H1 (cell line): ENCODE data around the gene SLC39A10. TPM values are rescaled to one million over a fixed set of nuclear protein-coding genes. Genes with fewer than 3 reads are reported as not detected.

Source experiments
- MAFK ChIP-seq: IDR thresholded peaks from 2 replicates; pipeline ENCODE4 v1.6.1; 2012; ENCODE audit warnings: low read depth, mild to moderate bottlenecking, improper control_type of control experiment, low read length
- YY1 ChIP-seq: IDR thresholded peaks from 2 replicates; pipeline ENCODE4 v1.6.1; 2011; ENCODE audit warnings: low read depth, mild to moderate bottlenecking, low read length
- polyA plus RNA-seq, 7 experiments: library from polyadenylated mRNA; depleted of rRNA in 3 of 7; stranded (reverse) in 5 of 7; unstranded in 2 of 7; fragments of >200 nt in 5 of 7; fragments of 200-250 nt in 2 of 7; gene quantifications; 1 replicate in 5 of 7; 2 replicates in 1 of 7; 4 replicates in 1 of 7; pipeline versions ENCODE4 v1.2.1 to v1.2.3, GENCODE V29; 2011 to 2013; ENCODE audit warnings: missing spikeins in 2 of 7, mixed read lengths in 2 of 7
- total RNA-seq: library from RNA; stranded (reverse); fragmentation: NEBNext Ultra II Directional; extraction: Animal tissue kit (Norgen Biotek cat#: 25700); gene quantifications from 2 replicates; pipeline ENCODE4 v1.2.1, GENCODE V29; 2021
- TF ChIP-seq, protein P1 (sequence below): fragments of 300-600 bp; sonication (generic); IDR thresholded peaks from 2 replicates; pipeline ENCODE4 v1.7.1; 2012; ENCODE audit warnings: low read length, moderate library complexity, mild to moderate bottlenecking, inconsistent platforms; ENCODE audit not compliant: insufficient replicate concordance

The SLC39A10 gene
- total and polyA plus RNA-seq, 2 of the 8 experiments (the other 6 are each of a cell fraction or from before 2014, with no cell fraction given) = 68.1 to 234 TPM

DNA sequence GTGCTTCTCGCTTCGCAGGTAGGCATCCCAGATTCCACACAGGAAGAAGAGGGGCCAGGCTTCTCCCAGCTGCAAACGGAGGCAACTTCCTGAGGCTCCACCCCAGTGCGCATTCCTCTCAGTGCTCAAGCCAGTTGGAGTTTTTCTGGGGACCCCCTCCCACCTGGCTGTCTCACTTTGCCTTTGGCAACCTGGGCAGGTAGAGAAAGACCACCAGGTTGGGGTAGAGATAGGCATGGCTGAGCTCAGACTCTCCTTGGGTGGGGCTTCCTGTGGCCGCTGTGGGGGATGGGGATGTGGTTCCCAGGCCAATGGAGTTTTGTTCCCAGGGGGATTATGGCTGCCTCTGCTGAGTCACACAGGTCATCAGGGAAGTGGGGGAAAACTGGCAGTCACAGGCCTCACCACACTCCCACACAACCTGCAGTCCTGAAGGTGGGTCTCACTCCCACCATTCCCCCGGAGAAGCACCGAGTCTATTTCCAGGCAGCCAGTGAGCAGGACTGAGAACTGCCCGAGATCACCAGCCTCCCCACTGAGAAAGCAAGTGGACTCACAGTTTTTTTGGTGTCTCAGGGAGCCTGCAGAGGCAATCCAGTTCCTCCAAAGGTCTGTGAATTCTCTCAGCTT is 38.1 kb downstream of the SLC39A10 start (continued):
- TF ChIP-seq, protein P1, sequence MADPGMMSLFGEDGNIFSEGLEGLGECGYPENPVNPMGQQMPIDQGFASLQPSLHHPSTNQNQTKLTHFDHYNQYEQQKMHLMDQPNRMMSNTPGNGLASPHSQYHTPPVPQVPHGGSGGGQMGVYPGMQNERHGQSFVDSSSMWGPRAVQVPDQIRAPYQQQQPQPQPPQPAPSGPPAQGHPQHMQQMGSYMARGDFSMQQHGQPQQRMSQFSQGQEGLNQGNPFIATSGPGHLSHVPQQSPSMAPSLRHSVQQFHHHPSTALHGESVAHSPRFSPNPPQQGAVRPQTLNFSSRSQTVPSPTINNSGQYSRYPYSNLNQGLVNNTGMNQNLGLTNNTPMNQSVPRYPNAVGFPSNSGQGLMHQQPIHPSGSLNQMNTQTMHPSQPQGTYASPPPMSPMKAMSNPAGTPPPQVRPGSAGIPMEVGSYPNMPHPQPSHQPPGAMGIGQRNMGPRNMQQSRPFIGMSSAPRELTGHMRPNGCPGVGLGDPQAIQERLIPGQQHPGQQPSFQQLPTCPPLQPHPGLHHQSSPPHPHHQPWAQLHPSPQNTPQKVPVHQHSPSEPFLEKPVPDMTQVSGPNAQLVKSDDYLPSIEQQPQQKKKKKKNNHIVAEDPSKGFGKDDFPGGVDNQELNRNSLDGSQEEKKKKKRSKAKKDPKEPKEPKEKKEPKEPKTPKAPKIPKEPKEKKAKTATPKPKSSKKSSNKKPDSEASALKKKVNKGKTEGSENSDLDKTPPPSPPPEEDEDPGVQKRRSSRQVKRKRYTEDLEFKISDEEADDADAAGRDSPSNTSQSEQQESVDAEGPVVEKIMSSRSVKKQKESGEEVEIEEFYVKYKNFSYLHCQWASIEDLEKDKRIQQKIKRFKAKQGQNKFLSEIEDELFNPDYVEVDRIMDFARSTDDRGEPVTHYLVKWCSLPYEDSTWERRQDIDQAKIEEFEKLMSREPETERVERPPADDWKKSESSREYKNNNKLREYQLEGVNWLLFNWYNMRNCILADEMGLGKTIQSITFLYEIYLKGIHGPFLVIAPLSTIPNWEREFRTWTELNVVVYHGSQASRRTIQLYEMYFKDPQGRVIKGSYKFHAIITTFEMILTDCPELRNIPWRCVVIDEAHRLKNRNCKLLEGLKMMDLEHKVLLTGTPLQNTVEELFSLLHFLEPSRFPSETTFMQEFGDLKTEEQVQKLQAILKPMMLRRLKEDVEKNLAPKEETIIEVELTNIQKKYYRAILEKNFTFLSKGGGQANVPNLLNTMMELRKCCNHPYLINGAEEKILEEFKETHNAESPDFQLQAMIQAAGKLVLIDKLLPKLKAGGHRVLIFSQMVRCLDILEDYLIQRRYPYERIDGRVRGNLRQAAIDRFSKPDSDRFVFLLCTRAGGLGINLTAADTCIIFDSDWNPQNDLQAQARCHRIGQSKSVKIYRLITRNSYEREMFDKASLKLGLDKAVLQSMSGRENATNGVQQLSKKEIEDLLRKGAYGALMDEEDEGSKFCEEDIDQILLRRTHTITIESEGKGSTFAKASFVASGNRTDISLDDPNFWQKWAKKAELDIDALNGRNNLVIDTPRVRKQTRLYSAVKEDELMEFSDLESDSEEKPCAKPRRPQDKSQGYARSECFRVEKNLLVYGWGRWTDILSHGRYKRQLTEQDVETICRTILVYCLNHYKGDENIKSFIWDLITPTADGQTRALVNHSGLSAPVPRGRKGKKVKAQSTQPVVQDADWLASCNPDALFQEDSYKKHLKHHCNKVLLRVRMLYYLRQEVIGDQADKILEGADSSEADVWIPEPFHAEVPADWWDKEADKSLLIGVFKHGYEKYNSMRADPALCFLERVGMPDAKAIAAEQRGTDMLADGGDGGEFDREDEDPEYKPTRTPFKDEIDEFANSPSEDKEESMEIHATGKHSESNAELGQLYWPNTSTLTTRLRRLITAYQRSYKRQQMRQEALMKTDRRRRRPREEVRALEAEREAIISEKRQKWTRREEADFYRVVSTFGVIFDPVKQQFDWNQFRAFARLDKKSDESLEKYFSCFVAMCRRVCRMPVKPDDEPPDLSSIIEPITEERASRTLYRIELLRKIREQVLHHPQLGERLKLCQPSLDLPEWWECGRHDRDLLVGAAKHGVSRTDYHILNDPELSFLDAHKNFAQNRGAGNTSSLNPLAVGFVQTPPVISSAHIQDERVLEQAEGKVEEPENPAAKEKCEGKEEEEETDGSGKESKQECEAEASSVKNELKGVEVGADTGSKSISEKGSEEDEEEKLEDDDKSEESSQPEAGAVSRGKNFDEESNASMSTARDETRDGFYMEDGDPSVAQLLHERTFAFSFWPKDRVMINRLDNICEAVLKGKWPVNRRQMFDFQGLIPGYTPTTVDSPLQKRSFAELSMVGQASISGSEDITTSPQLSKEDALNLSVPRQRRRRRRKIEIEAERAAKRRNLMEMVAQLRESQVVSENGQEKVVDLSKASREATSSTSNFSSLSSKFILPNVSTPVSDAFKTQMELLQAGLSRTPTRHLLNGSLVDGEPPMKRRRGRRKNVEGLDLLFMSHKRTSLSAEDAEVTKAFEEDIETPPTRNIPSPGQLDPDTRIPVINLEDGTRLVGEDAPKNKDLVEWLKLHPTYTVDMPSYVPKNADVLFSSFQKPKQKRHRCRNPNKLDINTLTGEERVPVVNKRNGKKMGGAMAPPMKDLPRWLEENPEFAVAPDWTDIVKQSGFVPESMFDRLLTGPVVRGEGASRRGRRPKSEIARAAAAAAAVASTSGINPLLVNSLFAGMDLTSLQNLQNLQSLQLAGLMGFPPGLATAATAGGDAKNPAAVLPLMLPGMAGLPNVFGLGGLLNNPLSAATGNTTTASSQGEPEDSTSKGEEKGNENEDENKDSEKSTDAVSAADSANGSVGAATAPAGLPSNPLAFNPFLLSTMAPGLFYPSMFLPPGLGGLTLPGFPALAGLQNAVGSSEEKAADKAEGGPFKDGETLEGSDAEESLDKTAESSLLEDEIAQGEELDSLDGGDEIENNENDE = no peak
- TF ChIP-seq YY1 (peak; percentile 83; the same call in 1 of the 2 replicates), MAFK (peak; percentile 60; the same call in 1 of the 2 replicates)
